GM19455 (cell line): ENCODE results near the gene CELA1.
A peak's percentile ranks its signal among the peaks of the same experiment; 100 is the strongest.

Experiments used
- ATAC-seq: cut with Tn5 transposase; IDR thresholded peaks from one replicate; pipeline ENCODE4 v1.9.1; 2021; ENCODE audit not compliant: unreplicated experiment

The CELA1 gene

GRCh38 chr12:51346581-51346980 is at the start of gene CELA1:
CELA1 (minus strand) TSS chr12:51346679; CDS start chr12:51346638, 41 bp downstream.
- ATAC-seq, result no peak

GRCh38 chr12:51395283-51396230 is 49.1 kb upstream of the CELA1 start:
- no peak for ATAC-seq

- ATAC-seq, result no peak
Measured at GRCh38 chr12:51393676-51394545, 47.4 kb upstream of the CELA1 start.

- no peak for ATAC-seq
Measured at GRCh38 chr12:51392556-51393237, 46.2 kb upstream of the CELA1 start.

GRCh38 chr12:51391283-51392123 is 45.0 kb upstream of the CELA1 start, which contains the start of gene GALNT6:
GALNT6 (minus strand) TSS chr12:51391406; CDS start chr12:51379781, 11,625 bp downstream.
- peak; percentile 50 for ATAC-seq

- peak; percentile 10 for ATAC-seq
Measured at GRCh38 chr12:51390891-51391282, 44.4 kb upstream of the CELA1 start.

GRCh38 chr12:51390457-51390856 is 44.0 kb upstream of the CELA1 start:
- no peak for ATAC-seq

GRCh38 chr12:51389302-51389999 is 43.0 kb upstream of the CELA1 start:
- no peak for ATAC-seq

- no peak for ATAC-seq
Measured at GRCh38 chr12:51388846-51389245, 42.4 kb upstream of the CELA1 start.

GRCh38 chr12:51388069-51388799 is 41.8 kb upstream of the CELA1 start:
- no peak for ATAC-seq

- ATAC-seq, result no peak
Measured at GRCh38 chr12:51386351-51386750, 39.9 kb upstream of the CELA1 start.

GRCh38 chr12:51383269-51383905 is 36.9 kb upstream of the CELA1 start:
- ATAC-seq, result no peak

GRCh38 chr12:51382173-51382572 is 35.7 kb upstream of the CELA1 start:
- ATAC-seq, result no peak

GRCh38 chr12:51381226-51382079 is 35.0 kb upstream of the CELA1 start:
- no peak for ATAC-seq

- no peak for ATAC-seq
Measured at GRCh38 chr12:51379571-51379970, 33.1 kb upstream of the CELA1 start.

- no peak for ATAC-seq
Measured at GRCh38 chr12:51378749-51379148, 32.3 kb upstream of the CELA1 start.
